ENCODE measurements around the gene C2orf49. TPM values are rescaled to one million over a fixed set of nuclear protein-coding genes. Genes with fewer than 3 reads are reported as not detected.

Gene C2orf49
- total and polyA plus RNA-seq, 2 of the 8 experiments (the other 6 are each of a cell fraction or from before 2014, with no cell fraction given) = 5.6 to 19.9 TPM

GRCh38 chr2:105315314-105315713 lies 22.0 kb upstream of the C2orf49 start:
- Histone ChIP-seq H3K14ac (ENCODE audit: insufficient read length) (no peak overlapping the region), H2BK15ac (ENCODE audit: low read length) (no peak overlapping the region), H3K4me1 (replicated peaks in 1 of 4; ENCODE audit: control insufficient read depth in 3 of 4, insufficient read depth in 4 of 4, low read length in 3 of 4) (no peaks in the 10 kb centered on the region), H3K79me1 (ENCODE audit: low read depth, low read length) (peaks cover 6% of the 10 kb centered on the region), H2BK5ac (ENCODE audit: low read depth, low read length) (no peak overlapping the region), H2BK20ac (ENCODE audit: low read length) (no peak overlapping the region), H4K20me1 (replicated peaks in 1 of 2; ENCODE audit: control insufficient read depth in 1 of 2, insufficient read depth in 2 of 2, low read length in 2 of 2) (peaks cover 0 to under 1% of the 10 kb centered on the region in 2 experiments), H4K8ac (ENCODE audit: extremely low read depth, insufficient read depth, low read length) (no peak overlapping the region), H2AK5ac (ENCODE audit: low read depth, low read length) (no peak overlapping the region), H3K9ac (replicated peaks in 1 of 4; ENCODE audit: extremely low read depth in 1 of 4, low read depth in 3 of 4, low read length in 3 of 4) (no peak overlapping the region), H3K4me3 (ENCODE audit: extremely low read depth in 1 of 4, insufficient read depth in 2 of 4, low read depth in 3 of 4, low read length in 4 of 4) (no peak overlapping the region), H3K23me2 (ENCODE audit: low read depth, low read length) (no peaks in the 10 kb centered on the region), H3K4me2 (ENCODE audit: insufficient read depth in 1 of 2, low read depth in 2 of 2, low read length in 2 of 2) (no peak overlapping the region), H3K56ac (replicated peaks; ENCODE audit: insufficient read length, low read depth, low read length) (no peak overlapping the region), H4K91ac (replicated peaks; ENCODE audit: insufficient read length, low read length) (no peak overlapping the region), H3K9me3 (ENCODE audit: insufficient read depth in 2 of 2, low read depth in 1 of 2, low read length in 1 of 2) (no peaks in the 10 kb centered on the region), H3K27me3 (replicated peaks in 1 of 4; ENCODE audit: control insufficient read depth in 3 of 4, extremely low read depth in 1 of 4, insufficient read depth in 3 of 4, low read length in 3 of 4) (no peaks in the 10 kb centered on the region), H3K18ac (ENCODE audit: extremely low read depth, low read length) (no peak overlapping the region), H3K36me3 (ENCODE audit: control insufficient read depth in 2 of 4, insufficient read depth in 4 of 4, low read length in 3 of 4) (no peaks in the 10 kb centered on the region), H3K79me2 (ENCODE audit: control insufficient read depth in 1 of 2, insufficient read depth in 2 of 2, low read length in 2 of 2) (peaks cover 0 to 61% of the 10 kb centered on the region in 2 experiments; a peak in 2 of 4 replicates), H2AFZ (ENCODE audit: low read length) (no peak overlapping the region), H3K4ac (replicated peaks; ENCODE audit: insufficient read length, low read depth, low read length) (no peak overlapping the region), H3K23ac (ENCODE audit: insufficient read length) (no peak overlapping the region), H4K5ac (ENCODE audit: insufficient read length, low read depth, low read length) (no peak overlapping the region), H3K27ac (ENCODE audit: low read depth, low read length) (no peak overlapping the region), H2BK120ac (replicated peaks; ENCODE audit: low read depth, low read length) (no peak overlapping the region), H2BK12ac (ENCODE audit: low read depth, low read length) (no peak overlapping the region)
- 94% methylated on average over 3 of the region's 3 CpGs; no CpG with 5 or more reads in 1 of the 2 experiments for WGBS, 2 experiments (ENCODE audit: extremely low coverage in 1 of 2, insufficient coverage in 1 of 2, insufficient read length in 1 of 2, insufficient replicate concordance in 2 of 2, low coverage in 1 of 2, low lambda C conversion rate in 2 of 2, missing lambda C conversion rate in 1 of 2)
- FAIRE-seq = no peak
- ChIA-PET POLR2A (ENCODE audit: partially characterized antibody) (interaction anchor here (1.0 kb wide), 1 partner anchor 13 kb away, joined by 3 read pairs; no protein-coding TSS in a partner anchor), CTCF (ENCODE audit: partially characterized antibody) (interaction anchor here (0.9 to 1.6 kb wide), 2 partner anchors 13 to 30 kb away, joined by 3 to 4 read pairs; no protein-coding TSS in a partner anchor)
- DNase-seq (ENCODE audit: low read depth in 1 of 2, low spot score in 2 of 2) = no peak
- TF ChIP-seq JUND (IDR thresholded peaks at IDR 0.05; ENCODE audit: low read length) (no peak), TCF12 (IDR thresholded peaks at IDR 0.05; ENCODE audit: low read depth, low read length) (no peak), GABPA (IDR thresholded peaks at IDR 0.05; ENCODE audit: borderline replicate concordance, insufficient read depth, low read length) (no peak), BRCA1 (IDR thresholded peaks at IDR 0.05; ENCODE audit: low read depth, low read length) (no peak), KDM1A (IDR thresholded peaks at IDR 0.05; ENCODE audit: borderline replicate concordance, low read length) (no peak), SP2 (IDR thresholded peaks at IDR 0.05; ENCODE audit: low read length) (no peak), RXRA (IDR thresholded peaks at IDR 0.05; ENCODE audit: insufficient read depth, low read depth, low read length) (no peak)

Data from H1 (cell line).